Endothelial cell of umbilical vein (primary cell): Measurements from ENCODE around the gene SEC62. TPM values are rescaled to one million over a fixed set of nuclear protein-coding genes. Genes with fewer than 3 reads are reported as not detected.

Source experiments
- BruUV-seq: library from RNA; stranded (reverse); fragments of 400-500 nt; replicated peaks from 2 replicates; lab custom pipeline; 2021; lab: Mats Ljungman, UMichigan
- CTCF ChIA-PET: fragments of 300-600, 350-600 bp; sonication (Branson Sonifier 250); formaldehyde crosslinking; loops from one replicate; lab custom pipeline; 2021; ENCODE audit warnings: antibody characterized with exemption, inconsistent platforms; lab: Charles Lee
- POLR2A ChIA-PET: fragments of 300-600, 350-600 bp; sonication (Branson Sonifier 250); formaldehyde crosslinking; loops from one replicate; lab custom pipeline; 2021; ENCODE audit warnings: antibody characterized with exemption, inconsistent platforms; lab: Charles Lee
- DNase-seq: peaks from one replicate; pipeline ENCODE4 v3.0.0-alpha.2; 2011; ENCODE audit warnings: low read depth, low spot score
- FAIRE-seq: peaks from 2 replicates; lab custom pipeline; 2011; peaks lifted over from hg19 to GRCh38; lab: Jason Lieb, UNC
- H2AFZ ChIP-seq: 2 replicates; pipeline ENCODE4 v1.6.0; 2012; ENCODE audit warnings: low read depth, low read length, control low read depth, inconsistent platforms
- H3K27ac ChIP-seq: 2 replicates; pipeline ENCODE4 v1.5.1; 2011; ENCODE audit warnings: low read depth, mild to moderate bottlenecking, control low read depth, low read length, moderate library complexity; ENCODE audit not compliant: insufficient read depth
- H3K27me3 ChIP-seq, 2 experiments: 2 replicates each; pipeline versions ENCODE4 v1.6.0 to v1.6.1; 2011; ENCODE audit warnings: low read length in 2 of 2, mixed read lengths in 1 of 2; ENCODE audit not compliant: control insufficient read depth in 2 of 2, insufficient read depth in 2 of 2
- H3K36me3 ChIP-seq, 2 experiments: 2 replicates in 1 of 2; 3 replicates in 1 of 2; pipeline ENCODE4 v1.5.1; 2011; ENCODE audit warnings: low read length in 2 of 2, mild to moderate bottlenecking in 1 of 2, moderate library complexity in 1 of 2; ENCODE audit not compliant: control insufficient read depth in 2 of 2, insufficient read depth in 2 of 2; ENCODE audit errors: extremely low read depth in 1 of 2
- H3K4me1 ChIP-seq: 3 replicates; pipeline ENCODE4 v1.5.1; 2011; ENCODE audit warnings: mild to moderate bottlenecking, low read length; ENCODE audit not compliant: control insufficient read depth, insufficient read depth; ENCODE audit errors: extremely low read depth
- H3K4me2 ChIP-seq: 2 replicates; pipeline ENCODE4 v1.6.1; 2011; ENCODE audit warnings: low read length, control low read depth, mixed read lengths; ENCODE audit not compliant: insufficient read depth
- H3K4me3 ChIP-seq, 3 experiments: fragments of 200-600 bp in 1 of 3; sonication (generic), shearing (Covaris generic) in 1 of 3; replicated peaks in 1 of 3; 2 replicates each; pipeline ENCODE4 v1.5.1; 2011 to 2016; ENCODE audit warnings: control low read depth in 3 of 3, low read length in 3 of 3, mild to moderate bottlenecking in 2 of 3, inconsistent platforms in 1 of 3, low read depth in 1 of 3, moderate library complexity in 1 of 3; ENCODE audit not compliant: insufficient read depth in 1 of 3
- H3K79me2 ChIP-seq: 2 replicates; pipeline ENCODE4 v1.6.0; 2012; ENCODE audit warnings: low read length, inconsistent platforms; ENCODE audit not compliant: control insufficient read depth, insufficient read depth
- H3K9ac ChIP-seq: replicated peaks from 2 replicates; pipeline ENCODE3; 2011; ENCODE audit warnings: low read length, control low read depth; ENCODE audit not compliant: insufficient read depth; ENCODE audit errors: extremely low read depth
- H3K9me1 ChIP-seq: replicated peaks from 3 replicates; pipeline ENCODE4 v1.6.0; 2011; ENCODE audit warnings: mild to moderate bottlenecking, low read length; ENCODE audit not compliant: control insufficient read depth, insufficient read depth; ENCODE audit errors: extremely low read depth
- H3K9me3 ChIP-seq: replicated peaks from 2 replicates; pipeline ENCODE4 v1.5.1; 2012; ENCODE audit warnings: low read length, inconsistent platforms; ENCODE audit not compliant: control insufficient read depth, insufficient read depth
- H4K20me1 ChIP-seq: replicated peaks from 2 replicates; pipeline ENCODE3; 2011; ENCODE audit warnings: mild to moderate bottlenecking, low read length; ENCODE audit not compliant: control insufficient read depth, insufficient read depth; ENCODE audit errors: extremely low read depth
- EZH2 ChIP-seq: IDR thresholded peaks from 2 replicates; pipeline ENCODE4 v1.6.1; 2012; ENCODE audit warnings: borderline replicate concordance, low read depth, mild to moderate bottlenecking, moderate library complexity, low read length, inconsistent platforms; ENCODE audit not compliant: severe bottlenecking
- FOS ChIP-seq: IDR thresholded peaks from 2 replicates; pipeline ENCODE4 v1.6.1; 2011; ENCODE audit warnings: mild to moderate bottlenecking, low read length, moderate library complexity, borderline replicate concordance; ENCODE audit not compliant: insufficient read depth
- GATA2 ChIP-seq: IDR thresholded peaks from 2 replicates; pipeline ENCODE4 v1.7.0; 2011; ENCODE audit warnings: low read depth, mild to moderate bottlenecking, moderate library complexity, mixed read lengths, low read length; ENCODE audit not compliant: insufficient read length, insufficient read depth
- JUN ChIP-seq: IDR thresholded peaks from 2 replicates; pipeline ENCODE4 v1.6.1; 2011; ENCODE audit warnings: borderline replicate concordance, low read depth; ENCODE audit not compliant: insufficient read length, insufficient read depth
- MYC ChIP-seq: IDR thresholded peaks from one replicate; pipeline ENCODE4 v1.6.1; 2011; ENCODE audit warnings: mild to moderate bottlenecking, low read depth, low read length
- POLR2AphosphoS5 ChIP-seq: IDR thresholded peaks from 2 replicates; pipeline ENCODE4 v1.6.1; 2012; ENCODE audit warnings: low read depth, mild to moderate bottlenecking, control low read depth, low read length, moderate library complexity; ENCODE audit not compliant: insufficient read depth
- dilution Hi-C: fragments of 300-500 bp; cut with MboI; formaldehyde crosslinking; loops from one replicate; pipeline ENCODE4 v1.15.0; 2019; ENCODE audit warnings: low sequenced_read_pairs; ENCODE audit not compliant: extremely low pct_ligation_motif_present
- intact Hi-C: fragments of 100-400 bp; cut with micrococcal nuclease; formaldehyde crosslinking; loops from one replicate; pipeline ENCODE4 v1.10.0; 2022
- polyA plus RNA-seq, 4 experiments: library from polyadenylated mRNA; depleted of rRNA in 3 of 4; stranded (reverse) in 3 of 4; unstranded in 1 of 4; fragments of >200 nt; gene quantifications; 2 replicates each; pipeline versions ENCODE4 v1.2.1 to v1.2.3, GENCODE V29; 2011 to 2012; ENCODE audit warnings: missing spikeins in 1 of 4
- total RNA-seq: library from RNA; stranded (reverse); gene quantifications from 2 replicates; pipeline ENCODE4 v1.2.3, GENCODE V29; 2021
- TF ChIP-seq, protein P1 (sequence below), 2 donors: IDR thresholded peaks; 1 replicate in 1 of 2; 2 replicates in 1 of 2; pipeline ENCODE4 v1.5.1; 2011; ENCODE audit warnings: low read length in 2 of 2, mild to moderate bottlenecking in 2 of 2, moderate library complexity in 2 of 2, control low read depth in 1 of 2, inconsistent platforms in 1 of 2, low read depth in 1 of 2; ENCODE audit not compliant: insufficient read depth in 1 of 2; ENCODE audit errors: extremely low read depth in 1 of 2

Gene SEC62
- total and polyA plus RNA-seq, 2 donors (not counting 3 experiments of a cell fraction or from before 2014, with no cell fraction given), result 90.7 to 90.8 TPM

DNA sequence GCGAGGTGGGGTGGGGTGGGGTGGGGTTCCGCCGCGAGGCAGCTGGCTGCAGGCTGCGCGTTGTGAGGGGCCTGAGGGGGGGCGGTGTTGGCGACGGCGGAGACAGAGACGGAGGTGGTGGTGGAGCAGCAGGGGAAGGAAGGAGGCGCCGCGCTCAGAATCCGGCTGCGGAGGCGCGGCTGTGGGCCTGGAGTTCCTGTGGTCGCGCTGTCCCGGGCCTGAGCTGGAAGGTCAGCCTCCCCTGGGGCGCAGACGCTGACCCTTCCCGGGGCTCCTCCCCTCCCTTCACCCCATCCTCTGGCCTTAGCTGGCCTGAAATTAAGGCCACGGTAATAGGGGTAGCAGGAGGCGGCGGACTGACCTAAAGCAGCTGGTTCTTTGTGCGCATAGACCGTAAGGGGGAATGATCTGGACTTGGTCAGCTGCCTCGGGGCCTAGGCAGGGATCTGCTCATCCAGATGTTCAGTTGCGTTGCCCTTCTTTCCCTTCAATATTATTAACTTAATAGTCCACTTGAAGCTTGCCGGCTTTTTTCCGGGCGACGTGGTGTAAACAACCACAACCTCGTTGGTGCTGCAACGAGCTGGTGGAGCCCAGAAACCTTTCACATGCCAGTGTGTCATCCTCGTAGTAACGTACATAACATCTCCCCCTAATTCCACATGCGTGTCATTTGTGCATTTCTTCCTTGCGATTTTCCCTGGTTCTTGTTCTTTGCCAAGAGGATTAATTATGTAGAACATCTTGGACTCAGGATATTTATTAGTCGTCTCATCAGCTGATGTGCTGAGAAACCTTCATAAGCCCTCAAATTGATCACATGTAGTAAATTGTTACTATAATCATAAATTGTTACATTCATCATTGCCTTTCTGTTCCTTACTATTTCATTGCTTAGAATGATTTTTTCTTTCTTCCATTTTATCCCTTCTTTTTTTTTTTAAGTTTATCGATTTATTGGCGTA is 626 bp downstream of the SEC62 start:
- ChIA-PET CTCF (interaction anchor here (0.7 to 1.7 kb wide), 7 partner anchors 11 to 1063 kb away, joined by 3 to 6 read pairs (median 4); no protein-coding TSS in a partner anchor), POLR2A (interaction anchor here (0.6 kb wide), 1 partner anchor 29 kb away, joined by 3 read pairs; no protein-coding TSS in a partner anchor)
- H3K36me3 ChIP-seq, result peaks cover 0 to 5% of the 10 kb centered on the region in 2 experiments
- no TSS peak for BruUV-seq
- H3K4me1 ChIP-seq, result peaks cover 18% of the 10 kb centered on the region
- peak overlapping the region; percentile 98 for H2AFZ ChIP-seq
- no peaks in the 10 kb centered on the region for H3K9me3 ChIP-seq
- peaks cover 0 to 5% of the 10 kb centered on the region in 2 experiments for H3K27me3 ChIP-seq
- DNase-seq, result peak; percentile 62
- peak overlapping the region; percentile 82 for H3K9ac ChIP-seq
- dilution Hi-C loops, result no loop called here
- peaks cover 10% of the 10 kb centered on the region for H4K20me1 ChIP-seq
- no peak for FAIRE-seq
- peak overlapping the region; percentile 91 for H3K4me2 ChIP-seq
- peaks cover 53% of the 10 kb centered on the region for H3K79me2 ChIP-seq
- intact Hi-C loops, result loop anchor here (1.0 to 2.0 kb wide), 4 partner anchors 104 to 202 kb away; partner anchors contain the start of genes LRRC34, LRRIQ4, MYNN and TERC
- H3K27ac ChIP-seq, result peak overlapping the region; percentile 56
- TF ChIP-seq, protein P1, sequence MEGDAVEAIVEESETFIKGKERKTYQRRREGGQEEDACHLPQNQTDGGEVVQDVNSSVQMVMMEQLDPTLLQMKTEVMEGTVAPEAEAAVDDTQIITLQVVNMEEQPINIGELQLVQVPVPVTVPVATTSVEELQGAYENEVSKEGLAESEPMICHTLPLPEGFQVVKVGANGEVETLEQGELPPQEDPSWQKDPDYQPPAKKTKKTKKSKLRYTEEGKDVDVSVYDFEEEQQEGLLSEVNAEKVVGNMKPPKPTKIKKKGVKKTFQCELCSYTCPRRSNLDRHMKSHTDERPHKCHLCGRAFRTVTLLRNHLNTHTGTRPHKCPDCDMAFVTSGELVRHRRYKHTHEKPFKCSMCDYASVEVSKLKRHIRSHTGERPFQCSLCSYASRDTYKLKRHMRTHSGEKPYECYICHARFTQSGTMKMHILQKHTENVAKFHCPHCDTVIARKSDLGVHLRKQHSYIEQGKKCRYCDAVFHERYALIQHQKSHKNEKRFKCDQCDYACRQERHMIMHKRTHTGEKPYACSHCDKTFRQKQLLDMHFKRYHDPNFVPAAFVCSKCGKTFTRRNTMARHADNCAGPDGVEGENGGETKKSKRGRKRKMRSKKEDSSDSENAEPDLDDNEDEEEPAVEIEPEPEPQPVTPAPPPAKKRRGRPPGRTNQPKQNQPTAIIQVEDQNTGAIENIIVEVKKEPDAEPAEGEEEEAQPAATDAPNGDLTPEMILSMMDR (IDR thresholded peaks at IDR 0.05; ENCODE audit: extremely low read depth in 1 of 2, insufficient read depth in 1 of 2, low read depth in 1 of 2, low read length in 2 of 2), result no peak
- TF ChIP-seq POLR2AphosphoS5, result no peak
- TF ChIP-seq GATA2, result no peak
- TF ChIP-seq FOS, result no peak
- no peak for TF ChIP-seq JUN
- TF ChIP-seq EZH2, result no peak
- no peak for TF ChIP-seq MYC
- no peaks in the 10 kb centered on the region for H3K9me1 ChIP-seq
- peak overlapping the region; percentile 25 to 87 (median 83) for H3K4me3 ChIP-seq
